Activated CD8-positive, alpha-beta T cell treated with anti-CD3 and anti-CD28 coated beads for 36 hours (primary cell): Measurements from ENCODE around the gene CTDSPL. TPM values are rescaled to one million over a fixed set of nuclear protein-coding genes. Genes with fewer than 3 reads are reported as not detected.
"Not testable (repeated sequence)": the region's sequence is repeated elsewhere in the genome, so short reads cannot be mapped to it uniquely, and the experiment has no call there.

ENCODE experiments used
- ATAC-seq: fragments of 200-7000 bp; cut with Tn5 transposase; one replicate; pipeline ENCODE4 v1.10.0; 2021; ENCODE audit warnings: mild to moderate bottlenecking, moderate library complexity
- CTCF ChIA-PET: fragments of 350-600 bp; sonication (Branson Sonifier 250); formaldehyde crosslinking; loops from one replicate; lab custom pipeline; 2021; ENCODE audit warnings: antibody characterized with exemption; lab: Charles Lee
- POLR2A ChIA-PET: fragments of 350-600 bp; sonication (Branson Sonifier 250); formaldehyde crosslinking; loops from one replicate; lab custom pipeline; 2021; ENCODE audit warnings: antibody characterized with exemption; lab: Charles Lee
- DNase-seq: peaks from one replicate; pipeline ENCODE4 v3.0.0-alpha.2; 2020
- H3K27ac Mint-ChIP-seq: one replicate; pipeline ENCODE4 v1.8.0; 2021; ENCODE audit warnings: mild to moderate bottlenecking, mixed read lengths
- H3K27me3 Mint-ChIP-seq: one replicate; pipeline ENCODE4 v1.8.0; 2021; ENCODE audit warnings: mixed read lengths
- H3K36me3 Mint-ChIP-seq: one replicate; pipeline ENCODE4 v1.8.0; 2021; ENCODE audit warnings: low read depth, mixed read lengths
- H3K4me1 Mint-ChIP-seq: one replicate; pipeline ENCODE4 v1.8.0; 2021; ENCODE audit warnings: low read depth, mixed read lengths
- H3K4me3 Mint-ChIP-seq: one replicate; pipeline ENCODE4 v1.8.0; 2021; ENCODE audit warnings: mild to moderate bottlenecking, moderate library complexity, mixed read lengths
- H3K9me3 Mint-ChIP-seq: one replicate; pipeline ENCODE4 v1.8.0; 2021; ENCODE audit warnings: mixed read lengths
- intact Hi-C: fragments of 100-400 bp; cut with micrococcal nuclease; formaldehyde crosslinking; loops from one replicate; pipeline ENCODE4 v1.10.0; 2022
- total RNA-seq, 2 experiments: library from RNA; stranded (reverse); gene quantifications; one replicate each; pipeline ENCODE4 v1.2.3, GENCODE V29; 2021
- TF ChIP-seq, protein P1 (sequence below): fragments of 200-600 bp; IDR thresholded peaks from one replicate; pipeline ENCODE4 v1.8.0; 2022; ENCODE audit warnings: antibody characterized with exemption, mild to moderate bottlenecking

CTDSPL gene
- total RNA-seq, 2 experiments from 2014 or later = 1.2 to 1.7 TPM

DNA sequence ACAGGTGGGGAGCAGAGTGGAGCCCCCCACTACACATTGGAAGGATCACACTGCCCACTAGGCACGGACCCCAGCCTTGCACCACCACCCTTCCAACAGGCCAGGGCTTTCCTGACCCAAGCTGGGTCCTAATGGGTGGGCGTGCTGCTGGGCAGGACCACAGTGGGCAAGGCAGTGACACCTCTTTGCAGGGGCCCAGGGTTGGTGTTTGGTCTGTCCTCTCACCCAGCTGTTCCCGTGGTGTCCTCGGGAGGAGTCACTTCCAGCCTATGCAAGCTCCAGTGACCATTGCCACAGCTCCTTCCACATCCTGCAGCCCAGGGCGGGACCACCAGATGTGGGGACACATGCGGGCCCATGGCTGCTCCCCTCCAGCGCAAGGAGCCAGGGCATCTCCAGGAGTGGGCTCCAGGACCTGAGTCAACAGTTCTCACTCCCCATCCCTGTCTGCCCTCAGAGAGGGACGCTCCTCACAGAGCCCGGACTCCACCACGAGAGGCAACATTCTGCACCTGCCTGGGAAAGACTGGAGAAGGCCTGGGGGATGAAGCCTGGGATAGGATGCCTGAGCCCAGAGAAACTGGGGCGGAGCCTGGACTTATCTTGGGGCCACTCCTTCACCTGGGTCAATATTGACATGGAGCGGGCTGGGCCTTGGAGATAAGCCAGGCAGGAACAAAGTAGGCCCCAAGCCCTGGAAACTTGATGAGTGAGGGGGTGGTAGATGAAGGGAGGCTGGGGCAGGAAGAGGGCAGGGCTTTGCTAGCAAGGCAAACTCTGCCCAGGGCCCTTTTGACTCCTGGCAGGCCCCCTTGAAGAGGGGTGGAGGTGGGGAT lies 125.0 kb downstream of the CTDSPL start:
- intact Hi-C loops = no loop called here
- Mint-ChIP-seq H3K4me1 (peaks cover 3% of the 10 kb centered on the region), H3K27me3 (no peaks in the 10 kb centered on the region), H3K27ac (no peak overlapping the region), H3K36me3 (no peaks in the 10 kb centered on the region), H3K4me3 (no peak overlapping the region), H3K9me3 (no peaks in the 10 kb centered on the region)
- ChIA-PET CTCF (interaction anchor here (1.6 to 3.7 kb wide), 3 partner anchors 11 to 19 kb away, joined by 6 to 23 read pairs (median 7); no protein-coding TSS in a partner anchor), POLR2A (no interaction called here)
- ATAC-seq (no peak), DNase-seq (no peak)
- TF ChIP-seq, protein P1, sequence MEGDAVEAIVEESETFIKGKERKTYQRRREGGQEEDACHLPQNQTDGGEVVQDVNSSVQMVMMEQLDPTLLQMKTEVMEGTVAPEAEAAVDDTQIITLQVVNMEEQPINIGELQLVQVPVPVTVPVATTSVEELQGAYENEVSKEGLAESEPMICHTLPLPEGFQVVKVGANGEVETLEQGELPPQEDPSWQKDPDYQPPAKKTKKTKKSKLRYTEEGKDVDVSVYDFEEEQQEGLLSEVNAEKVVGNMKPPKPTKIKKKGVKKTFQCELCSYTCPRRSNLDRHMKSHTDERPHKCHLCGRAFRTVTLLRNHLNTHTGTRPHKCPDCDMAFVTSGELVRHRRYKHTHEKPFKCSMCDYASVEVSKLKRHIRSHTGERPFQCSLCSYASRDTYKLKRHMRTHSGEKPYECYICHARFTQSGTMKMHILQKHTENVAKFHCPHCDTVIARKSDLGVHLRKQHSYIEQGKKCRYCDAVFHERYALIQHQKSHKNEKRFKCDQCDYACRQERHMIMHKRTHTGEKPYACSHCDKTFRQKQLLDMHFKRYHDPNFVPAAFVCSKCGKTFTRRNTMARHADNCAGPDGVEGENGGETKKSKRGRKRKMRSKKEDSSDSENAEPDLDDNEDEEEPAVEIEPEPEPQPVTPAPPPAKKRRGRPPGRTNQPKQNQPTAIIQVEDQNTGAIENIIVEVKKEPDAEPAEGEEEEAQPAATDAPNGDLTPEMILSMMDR = no peak

DNA sequence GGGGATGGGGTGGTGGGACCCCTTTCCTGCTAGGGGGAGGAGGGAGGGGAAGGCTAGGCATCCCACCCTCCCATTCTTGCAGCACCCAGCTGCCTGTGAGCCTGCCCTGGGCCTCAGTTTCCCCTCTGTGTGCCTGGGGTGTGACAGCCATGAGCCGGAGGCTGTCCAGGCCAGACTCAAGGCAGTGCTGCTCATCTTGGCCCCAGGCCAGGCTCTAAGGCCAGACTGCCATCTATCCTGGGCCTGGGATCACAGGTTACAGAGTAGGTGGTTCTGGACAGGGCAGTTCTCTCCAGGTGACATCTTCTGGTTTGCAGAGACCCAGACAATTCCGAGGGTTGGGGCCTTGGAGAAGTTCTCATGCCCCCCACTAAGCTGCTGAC lies 125.6 kb downstream of the CTDSPL start:
- H3K9me3 Mint-ChIP-seq = no peaks in the 10 kb centered on the region
- ChIA-PET POLR2A (no interaction called here), CTCF (no interaction called here)
- peaks cover 3% of the 10 kb centered on the region for H3K4me1 Mint-ChIP-seq
- no peaks in the 10 kb centered on the region for H3K36me3 Mint-ChIP-seq
- DNase-seq (no peak), ATAC-seq (no peak)
- intact Hi-C loops = no loop called here
- no peak overlapping the region for H3K4me3 Mint-ChIP-seq
- no peaks in the 10 kb centered on the region for H3K27me3 Mint-ChIP-seq
- TF ChIP-seq, protein P1 = no peak
- H3K27ac Mint-ChIP-seq = no peak overlapping the region

DNA sequence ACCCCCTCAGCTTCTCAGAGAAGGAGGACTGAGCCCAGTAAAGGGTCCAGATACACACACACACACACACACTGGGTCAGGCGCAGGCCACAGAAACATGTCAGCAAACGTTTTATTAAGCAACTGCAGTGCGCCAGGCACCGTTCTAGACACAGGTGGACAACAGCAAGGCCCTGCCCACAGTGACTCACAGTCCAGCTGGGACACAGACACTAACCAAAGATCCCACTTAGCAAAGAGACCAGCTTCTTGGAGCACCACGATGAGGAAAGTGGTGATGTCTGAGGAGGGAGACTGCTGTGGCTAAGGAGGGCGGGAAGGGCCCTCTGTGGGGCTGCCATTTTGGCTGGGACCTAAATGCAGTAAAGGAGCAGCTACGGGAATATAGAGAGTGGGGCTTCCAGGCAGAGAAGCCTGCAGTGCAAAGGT lies 126.1 kb downstream of the CTDSPL start:
- Mint-ChIP-seq H3K4me1 (peaks cover 3% of the 10 kb centered on the region), H3K36me3 (no peaks in the 10 kb centered on the region), H3K27me3 (no peaks in the 10 kb centered on the region), H3K4me3 (no peak overlapping the region), H3K27ac (no peak overlapping the region), H3K9me3 (no peaks in the 10 kb centered on the region)
- CTCF ChIA-PET = no interaction called here
- intact Hi-C loops = no loop called here
- no peak for DNase-seq
- POLR2A ChIA-PET = no interaction called here
- no peak for ATAC-seq
- TF ChIP-seq, protein P1 = no peak

DNA sequence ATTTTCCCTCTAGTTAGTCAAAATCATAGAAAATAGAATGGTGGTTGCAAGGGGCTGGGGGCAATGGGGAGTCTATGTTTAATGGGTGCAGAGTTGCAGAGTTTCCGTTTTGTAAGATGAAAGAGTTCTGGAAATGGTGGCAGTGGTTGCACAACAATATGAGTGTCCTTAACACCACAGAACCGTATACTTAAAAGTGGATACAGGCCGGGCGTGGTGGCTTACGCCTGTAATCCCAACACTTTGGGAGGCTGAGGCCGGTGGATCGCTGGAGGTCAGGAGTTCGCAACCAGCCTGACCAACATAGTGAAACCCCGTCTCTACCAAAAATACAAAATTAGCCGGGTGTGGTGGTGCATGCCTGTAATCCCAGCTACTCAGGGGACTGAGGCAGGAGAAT lies 126.7 kb downstream of the CTDSPL start:
- intact Hi-C loops, H3K27me3 Mint-ChIP-seq, DNase-seq, ATAC-seq, H3K36me3 Mint-ChIP-seq, H3K4me3 Mint-ChIP-seq, H3K4me1 Mint-ChIP-seq, H3K27ac Mint-ChIP-seq, H3K9me3 Mint-ChIP-seq, POLR2A ChIA-PET, CTCF ChIA-PET: not testable (repeated sequence)

DNA sequence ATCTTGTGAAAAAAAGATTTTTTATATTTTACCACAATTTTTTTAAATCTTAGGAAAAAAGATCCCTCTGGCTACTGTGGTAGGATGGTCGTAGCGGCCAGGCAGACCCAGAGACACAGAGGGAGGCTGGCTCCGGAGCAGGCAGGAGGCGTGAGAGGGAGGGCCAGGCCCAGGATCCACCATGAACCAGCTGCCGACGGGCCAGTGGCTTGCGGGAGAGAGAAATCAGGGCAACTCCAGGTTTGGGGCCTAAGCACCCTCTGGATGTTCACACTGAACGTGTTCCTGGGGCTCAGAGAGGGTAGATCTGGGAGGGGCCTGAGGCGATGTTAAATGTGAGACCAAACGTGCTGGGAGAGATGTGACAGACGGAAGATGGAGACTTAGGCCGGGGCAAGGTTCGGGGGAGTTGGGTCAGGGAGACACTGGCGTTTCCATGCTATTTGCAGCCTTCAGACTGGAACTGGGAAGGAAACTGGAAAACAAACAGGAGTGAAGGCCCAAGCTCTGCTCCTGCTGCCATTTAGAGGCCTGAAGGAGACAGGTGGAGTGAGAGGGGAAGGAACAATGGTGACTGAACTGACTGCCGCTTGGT lies 127.3 kb downstream of the CTDSPL start:
- intact Hi-C loops = no loop called here
- no peak overlapping the region for H3K4me3 Mint-ChIP-seq
- no peak for ATAC-seq
- H3K27me3 Mint-ChIP-seq = no peaks in the 10 kb centered on the region
- DNase-seq = no peak
- no peaks in the 10 kb centered on the region for H3K9me3 Mint-ChIP-seq
- H3K36me3 Mint-ChIP-seq = no peaks in the 10 kb centered on the region
- ChIA-PET POLR2A (no interaction called here), CTCF (no interaction called here)
- no peak overlapping the region for H3K27ac Mint-ChIP-seq
- H3K4me1 Mint-ChIP-seq = peaks cover 8% of the 10 kb centered on the region
- TF ChIP-seq, protein P1 = no peak
